ENCODE results near the gene EVC2. TPM values are rescaled to one million over a fixed set of nuclear protein-coding genes. Genes with fewer than 3 reads are reported as not detected.

Gene EVC2
- total RNA-seq, 5 donors from 2014 or later (not counting 1 experiment from before 2014, with no cell fraction given), result 1.1 to 2.9 (median 1.8) TPM

GRCh38 chr4:5693871-5694270, 14.5 kb downstream of the EVC2 start:
- H3K27ac Mint-ChIP-seq, result no peak overlapping the region

GRCh38 chr4:5691491-5692132, 16.7 kb downstream of the EVC2 start:
- no peak overlapping the region for H3K27ac Mint-ChIP-seq
- ATAC-seq (replicated peaks in 1 of 4) (no peak), DNase-seq (no peak)
- H3K27me3 Mint-ChIP-seq, result no peaks in the 10 kb centered on the region
- H3K36me3 Mint-ChIP-seq, result no peaks in the 10 kb centered on the region
- no peaks in the 10 kb centered on the region for H3K36me3 ChIP-seq (ENCODE audit: control insufficient read depth in 2 of 2, extremely low read depth in 1 of 2, insufficient read depth in 1 of 2, low read length in 1 of 2)
- ChIA-PET CTCF (no interaction called here), POLR2A (no interaction called here)
- no peaks in the 10 kb centered on the region for H3K4me1 ChIP-seq (ENCODE audit: control insufficient read depth in 1 of 2, extremely low read depth in 1 of 2, insufficient read depth in 2 of 2, low read length in 2 of 2)
- no peak overlapping the region for H3K4me3 Mint-ChIP-seq
- no peaks in the 10 kb centered on the region for H3K9me3 ChIP-seq
- H3K9me3 Mint-ChIP-seq, result no peaks in the 10 kb centered on the region
- no peak overlapping the region for H3K27ac ChIP-seq (ENCODE audit: low read length)
- WGBS (ENCODE audit: insufficient coverage), result 77% methylated on average over 4 of the region's 7 CpGs
- no peak overlapping the region for H3K4me3 ChIP-seq (ENCODE audit: control insufficient read depth in 1 of 2, extremely low read depth in 1 of 2, low read length in 1 of 2)
- no peaks in the 10 kb centered on the region for H3K4me1 Mint-ChIP-seq
- H3K27me3 ChIP-seq (replicated peaks in 1 of 2; ENCODE audit: control insufficient read depth in 2 of 2, extremely low read depth in 1 of 2, insufficient read depth in 2 of 2, low read length in 1 of 2), result peaks cover 0 to 9% of the 10 kb centered on the region in 2 experiments

More at GRCh38 chr4:5693871-5694270, 14.5 kb downstream of the EVC2 start:
- ChIA-PET POLR2A (no interaction called here), CTCF (no interaction called here)
- Mint-ChIP-seq H3K4me3 (no peak overlapping the region), H3K27me3 (no peaks in the 10 kb centered on the region), H3K36me3 (no peaks in the 10 kb centered on the region), H3K9me3 (no peaks in the 10 kb centered on the region), H3K4me1 (no peaks in the 10 kb centered on the region)
- no peak for DNase-seq
- Histone ChIP-seq H3K4me1 (ENCODE audit: control insufficient read depth in 1 of 2, extremely low read depth in 1 of 2, insufficient read depth in 2 of 2, low read length in 2 of 2) (no peaks in the 10 kb centered on the region), H3K36me3 (ENCODE audit: control insufficient read depth in 2 of 2, extremely low read depth in 1 of 2, insufficient read depth in 1 of 2, low read length in 1 of 2) (no peaks in the 10 kb centered on the region), H3K27me3 (replicated peaks in 1 of 2; ENCODE audit: control insufficient read depth in 2 of 2, extremely low read depth in 1 of 2, insufficient read depth in 2 of 2, low read length in 1 of 2) (peaks cover 0 to 9% of the 10 kb centered on the region in 2 experiments), H3K27ac (ENCODE audit: low read length) (no peak overlapping the region), H3K4me3 (ENCODE audit: control insufficient read depth in 1 of 2, extremely low read depth in 1 of 2, low read length in 1 of 2) (no peak overlapping the region), H3K9me3 (no peaks in the 10 kb centered on the region)
- no CpG with 5 or more reads among the region's 4 CpGs for WGBS (ENCODE audit: insufficient coverage)
- no peak for ATAC-seq (replicated peaks in 1 of 4)

DNA sequence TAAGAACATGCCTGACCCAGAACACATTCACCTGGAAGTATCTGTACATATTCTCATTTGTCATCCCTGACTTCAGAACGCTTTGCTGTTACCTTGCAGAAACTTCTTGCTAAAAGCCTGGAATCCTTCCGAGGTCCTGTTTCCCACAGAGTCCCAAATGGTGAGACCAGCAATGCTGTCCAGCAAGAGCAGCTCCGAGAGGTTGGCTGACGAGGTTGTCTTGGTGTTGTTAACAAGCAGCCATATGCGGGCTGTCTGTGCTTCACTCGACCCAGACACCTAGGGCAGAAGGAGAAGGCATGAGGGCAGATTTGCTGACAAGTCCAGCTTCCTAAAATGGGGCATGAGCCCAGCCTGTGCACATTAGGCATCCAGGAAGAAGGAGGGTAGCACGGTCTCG, 19.3 kb downstream of the EVC2 start:
- ChIA-PET CTCF (no interaction called here), POLR2A (no interaction called here)
- Histone ChIP-seq H3K36me3 (ENCODE audit: control insufficient read depth in 2 of 2, extremely low read depth in 1 of 2, insufficient read depth in 1 of 2, low read length in 1 of 2) (no peaks in the 10 kb centered on the region), H3K27me3 (replicated peaks in 1 of 2; ENCODE audit: control insufficient read depth in 2 of 2, extremely low read depth in 1 of 2, insufficient read depth in 2 of 2, low read length in 1 of 2) (peaks cover 0 to 8% of the 10 kb centered on the region in 2 experiments), H3K4me3 (ENCODE audit: control insufficient read depth in 1 of 2, extremely low read depth in 1 of 2, low read length in 1 of 2) (no peak overlapping the region), H3K27ac (ENCODE audit: low read length) (no peak overlapping the region), H3K9me3 (no peaks in the 10 kb centered on the region), H3K4me1 (ENCODE audit: control insufficient read depth in 1 of 2, extremely low read depth in 1 of 2, insufficient read depth in 2 of 2, low read length in 2 of 2) (no peaks in the 10 kb centered on the region)
- Mint-ChIP-seq H3K9me3 (no peaks in the 10 kb centered on the region), H3K36me3 (no peaks in the 10 kb centered on the region), H3K27ac (no peak overlapping the region), H3K4me1 (no peaks in the 10 kb centered on the region), H3K4me3 (no peak overlapping the region), H3K27me3 (no peaks in the 10 kb centered on the region)
- DNase-seq (no peak), ATAC-seq (replicated peaks in 1 of 4) (no peak)
- 91% methylated on average over 8 of the region's 8 CpGs for WGBS (ENCODE audit: insufficient coverage)

DNA sequence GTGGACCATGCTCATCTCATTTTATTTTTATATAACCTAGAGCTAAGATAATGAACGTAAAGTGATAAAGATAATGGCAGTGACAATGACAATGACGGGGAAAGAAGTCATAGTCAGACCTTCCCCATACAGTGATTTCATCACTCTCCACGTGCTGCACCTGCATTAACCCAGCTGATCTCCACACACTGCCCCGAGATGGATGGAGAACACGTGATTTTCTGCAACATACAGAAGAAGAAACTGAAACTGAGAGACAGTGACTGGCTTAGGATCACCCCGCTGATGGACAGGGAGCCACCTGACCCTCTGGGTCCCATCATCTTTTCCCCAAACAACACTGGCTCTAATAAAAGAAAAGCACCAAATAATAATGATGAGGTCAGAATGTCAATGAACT, 22.0 kb downstream of the EVC2 start:
- no peak for ATAC-seq (replicated peaks in 1 of 4)
- no peaks in the 10 kb centered on the region for H3K9me3 ChIP-seq
- Mint-ChIP-seq H3K27me3 (no peaks in the 10 kb centered on the region), H3K27ac (no peak overlapping the region), H3K4me3 (no peak overlapping the region), H3K4me1 (no peaks in the 10 kb centered on the region), H3K36me3 (no peaks in the 10 kb centered on the region), H3K9me3 (no peaks in the 10 kb centered on the region)
- POLR2A ChIA-PET, result no interaction called here
- no peaks in the 10 kb centered on the region for H3K36me3 ChIP-seq (ENCODE audit: control insufficient read depth in 2 of 2, extremely low read depth in 1 of 2, insufficient read depth in 1 of 2, low read length in 1 of 2)
- no peak for DNase-seq
- WGBS (ENCODE audit: insufficient coverage), result 79% methylated on average over 4 of the region's 6 CpGs
- H3K27me3 ChIP-seq (replicated peaks in 1 of 2; ENCODE audit: control insufficient read depth in 2 of 2, extremely low read depth in 1 of 2, insufficient read depth in 2 of 2, low read length in 1 of 2), result peaks cover 0 to 6% of the 10 kb centered on the region in 2 experiments
- H3K27ac ChIP-seq (ENCODE audit: low read length), result no peak overlapping the region
- no peak overlapping the region for H3K4me3 ChIP-seq (ENCODE audit: control insufficient read depth in 1 of 2, extremely low read depth in 1 of 2, low read length in 1 of 2)
- H3K4me1 ChIP-seq (ENCODE audit: control insufficient read depth in 1 of 2, extremely low read depth in 1 of 2, insufficient read depth in 2 of 2, low read length in 2 of 2), result no peaks in the 10 kb centered on the region
- CTCF ChIA-PET, result no interaction called here

DNA sequence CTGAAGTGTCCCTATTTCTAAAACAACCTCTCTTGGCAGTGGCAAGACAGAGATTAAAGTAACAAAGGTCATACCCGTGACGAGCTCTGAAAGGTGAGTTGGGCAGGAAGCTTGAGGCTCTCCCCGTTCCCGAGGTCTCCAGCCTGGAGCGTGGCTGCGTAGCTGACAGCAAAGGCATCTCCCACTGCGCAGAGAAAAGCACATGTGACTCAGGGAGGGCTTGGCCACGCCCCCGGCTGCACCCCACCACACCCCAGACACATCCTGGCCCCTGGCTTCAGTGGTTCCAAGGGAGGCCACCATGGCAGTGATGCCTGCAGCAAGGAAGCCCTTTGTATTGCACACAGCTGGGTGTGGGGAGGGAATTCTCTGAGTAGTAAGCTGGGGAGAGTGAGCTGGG, 23.1 kb downstream of the EVC2 start:
- DNase-seq, result no peak
- H3K27ac ChIP-seq (ENCODE audit: low read length), result no peak overlapping the region
- ChIA-PET POLR2A (no interaction called here), CTCF (no interaction called here)
- no peak overlapping the region for H3K4me3 ChIP-seq (ENCODE audit: control insufficient read depth in 1 of 2, extremely low read depth in 1 of 2, low read length in 1 of 2)
- H3K9me3 Mint-ChIP-seq, result no peaks in the 10 kb centered on the region
- H3K4me3 Mint-ChIP-seq, result no peak overlapping the region
- ATAC-seq (replicated peaks in 1 of 4), result no peak
- no peaks in the 10 kb centered on the region for H3K4me1 Mint-ChIP-seq
- WGBS (ENCODE audit: insufficient coverage), result 97% methylated on average over 5 of the region's 9 CpGs
- no peaks in the 10 kb centered on the region for H3K36me3 ChIP-seq (ENCODE audit: control insufficient read depth in 2 of 2, extremely low read depth in 1 of 2, insufficient read depth in 1 of 2, low read length in 1 of 2)
- no peaks in the 10 kb centered on the region for H3K27me3 Mint-ChIP-seq
- H3K27me3 ChIP-seq (replicated peaks in 1 of 2; ENCODE audit: control insufficient read depth in 2 of 2, extremely low read depth in 1 of 2, insufficient read depth in 2 of 2, low read length in 1 of 2), result peaks cover 0 to 6% of the 10 kb centered on the region in 2 experiments
- H3K27ac Mint-ChIP-seq, result no peak overlapping the region
- H3K4me1 ChIP-seq (ENCODE audit: control insufficient read depth in 1 of 2, extremely low read depth in 1 of 2, insufficient read depth in 2 of 2, low read length in 2 of 2), result no peaks in the 10 kb centered on the region
- H3K9me3 ChIP-seq, result no peaks in the 10 kb centered on the region
- H3K36me3 Mint-ChIP-seq, result no peaks in the 10 kb centered on the region

DNA sequence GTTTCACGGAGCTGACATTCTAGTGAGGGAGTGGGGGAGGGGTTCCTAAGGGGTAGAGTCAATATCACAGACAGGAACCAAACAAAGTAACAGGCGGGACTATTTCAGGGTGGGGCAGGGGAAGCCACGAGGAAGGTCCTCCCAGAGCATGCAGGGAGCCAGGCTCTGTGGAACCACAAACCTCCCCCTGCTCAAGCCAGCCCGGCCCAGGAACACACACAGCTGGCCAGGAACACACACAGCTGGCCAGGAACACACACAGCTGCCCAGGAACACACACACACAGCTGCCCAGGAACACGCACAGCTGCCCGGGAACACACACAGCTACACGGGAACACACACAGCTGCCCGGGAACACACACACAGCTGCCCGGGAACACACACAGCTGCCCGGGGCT, 24.8 kb downstream of the EVC2 start:
- Histone ChIP-seq H3K27me3 (replicated peaks in 1 of 2; ENCODE audit: control insufficient read depth in 2 of 2, extremely low read depth in 1 of 2, insufficient read depth in 2 of 2, low read length in 1 of 2) (peaks cover 0 to 6% of the 10 kb centered on the region in 2 experiments), H3K27ac (ENCODE audit: low read length) (no peak overlapping the region), H3K4me1 (ENCODE audit: control insufficient read depth in 1 of 2, extremely low read depth in 1 of 2, insufficient read depth in 2 of 2, low read length in 2 of 2) (no peaks in the 10 kb centered on the region), H3K36me3 (ENCODE audit: control insufficient read depth in 2 of 2, extremely low read depth in 1 of 2, insufficient read depth in 1 of 2, low read length in 1 of 2) (no peaks in the 10 kb centered on the region), H3K4me3 (ENCODE audit: control insufficient read depth in 1 of 2, extremely low read depth in 1 of 2, low read length in 1 of 2) (no peak overlapping the region), H3K9me3 (no peaks in the 10 kb centered on the region)
- H3K27me3 Mint-ChIP-seq, result no peaks in the 10 kb centered on the region
- no peak for DNase-seq
- no peak overlapping the region for H3K27ac Mint-ChIP-seq
- H3K36me3 Mint-ChIP-seq, result no peaks in the 10 kb centered on the region
- no peaks in the 10 kb centered on the region for H3K9me3 Mint-ChIP-seq
- no peak for ATAC-seq (replicated peaks in 1 of 4)
- ChIA-PET CTCF (no interaction called here), POLR2A (no interaction called here)
- H3K4me3 Mint-ChIP-seq, result no peak overlapping the region
- H3K4me1 Mint-ChIP-seq, result no peaks in the 10 kb centered on the region
- WGBS (ENCODE audit: insufficient coverage), result 69% methylated on average over 9 of the region's 10 CpGs

DNA sequence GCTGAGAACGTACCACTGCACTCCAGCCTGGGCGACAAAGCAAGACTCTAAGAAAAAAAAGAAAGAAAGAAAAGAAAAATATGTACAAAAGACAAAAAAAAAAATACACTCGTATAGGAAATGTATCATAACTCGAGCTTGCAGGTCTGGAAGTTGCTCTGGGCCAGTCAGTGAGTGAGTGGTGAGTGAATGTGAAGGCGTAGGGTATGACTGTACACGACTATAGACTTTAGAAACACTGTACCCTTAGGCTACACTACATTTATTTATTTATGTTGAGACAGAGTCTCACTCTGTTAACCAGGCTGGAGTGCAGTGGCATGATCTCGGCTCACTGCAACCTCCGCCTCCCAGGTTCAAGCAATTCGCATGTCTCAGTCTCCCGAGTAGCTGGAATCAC, 29.4 kb downstream of the EVC2 start:
- no peaks in the 10 kb centered on the region for H3K36me3 Mint-ChIP-seq
- Histone ChIP-seq H3K9me3 (no peaks in the 10 kb centered on the region), H3K4me1 (ENCODE audit: control insufficient read depth in 1 of 2, extremely low read depth in 1 of 2, insufficient read depth in 2 of 2, low read length in 2 of 2) (no peaks in the 10 kb centered on the region), H3K27ac (ENCODE audit: low read length) (no peak overlapping the region), H3K4me3 (ENCODE audit: control insufficient read depth in 1 of 2, extremely low read depth in 1 of 2, low read length in 1 of 2) (no peak overlapping the region), H3K36me3 (ENCODE audit: control insufficient read depth in 2 of 2, extremely low read depth in 1 of 2, insufficient read depth in 1 of 2, low read length in 1 of 2) (no peaks in the 10 kb centered on the region), H3K27me3 (replicated peaks in 1 of 2; ENCODE audit: control insufficient read depth in 2 of 2, extremely low read depth in 1 of 2, insufficient read depth in 2 of 2, low read length in 1 of 2) (peaks cover 0 to 2% of the 10 kb centered on the region in 2 experiments)
- ChIA-PET POLR2A (no interaction called here), CTCF (no interaction called here)
- no peak overlapping the region for H3K27ac Mint-ChIP-seq
- DNase-seq (no peak), ATAC-seq (replicated peaks in 1 of 4) (no peak)
- no peaks in the 10 kb centered on the region for H3K27me3 Mint-ChIP-seq
- H3K4me3 Mint-ChIP-seq, result no peak overlapping the region
- 100% methylated on average over 2 of the region's 10 CpGs for WGBS (ENCODE audit: insufficient coverage)
- H3K4me1 Mint-ChIP-seq, result no peaks in the 10 kb centered on the region
- no peaks in the 10 kb centered on the region for H3K9me3 Mint-ChIP-seq
